ENCODE results near the gene OBSCN. TPM values are rescaled to one million over a fixed set of nuclear protein-coding genes. Genes with fewer than 3 reads are reported as not detected.

The OBSCN gene
- total RNA-seq, 1 donor from 2014 or later = 18.3 TPM

DNA sequence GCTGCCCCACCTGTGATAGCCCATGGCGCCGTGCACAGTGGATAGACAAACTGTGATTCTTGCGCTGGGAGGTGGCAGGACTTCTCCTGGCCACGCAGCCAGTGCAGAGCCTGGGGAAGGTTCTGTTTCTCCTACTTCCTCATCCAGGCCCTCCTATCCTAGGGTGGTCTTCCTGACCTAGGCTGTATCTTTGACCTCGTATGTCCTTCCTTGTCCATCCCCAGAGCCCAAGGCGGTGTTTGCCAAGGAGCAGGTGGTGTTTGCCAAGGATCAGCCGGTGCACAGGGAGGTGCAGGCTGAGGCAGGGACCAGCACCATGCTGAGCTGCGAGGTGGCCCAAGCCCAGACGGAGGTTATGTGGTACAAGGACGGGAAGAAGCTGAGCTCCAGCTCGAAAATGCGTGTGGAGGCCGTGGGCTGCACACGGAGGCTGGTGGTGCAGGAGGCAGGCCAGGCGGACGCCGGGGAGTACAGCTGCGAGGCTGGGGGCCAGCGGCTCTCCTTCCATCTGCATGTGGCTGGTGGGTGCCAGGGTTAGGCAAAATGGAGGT is 63.9 kb downstream of the OBSCN start:
- DNase-seq (ENCODE audit: low spot score) (no peak), ATAC-seq (no peak)
- intact Hi-C loops (cut with DNase I) = no loop called here

DNA sequence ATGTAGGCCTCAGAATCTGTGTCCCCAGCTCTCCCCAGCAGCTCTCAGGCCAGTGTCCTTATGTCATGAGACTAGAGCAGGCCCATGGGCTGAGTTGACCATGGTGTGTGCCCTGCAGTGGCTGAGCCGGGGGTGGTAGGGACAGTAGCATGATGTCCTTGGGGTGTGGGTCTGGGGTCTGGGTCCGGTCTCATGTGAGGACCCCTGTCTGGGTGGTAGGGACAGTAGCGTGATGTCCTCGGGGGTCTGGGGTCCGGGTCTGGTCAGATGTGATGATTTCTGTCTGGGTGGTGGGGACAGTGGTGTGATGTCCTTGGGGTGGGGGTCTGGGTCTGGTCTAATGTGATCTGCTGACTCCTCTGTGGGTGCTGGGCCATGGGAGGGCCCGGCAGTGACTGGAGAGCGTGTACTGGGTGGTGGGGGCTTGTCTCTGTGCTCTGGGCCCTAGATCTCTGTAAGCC is 64.5 kb downstream of the OBSCN start:
- intact Hi-C loops (cut with DNase I) = no loop called here
- no peak for DNase-seq (ENCODE audit: low spot score)
- no peak for ATAC-seq

- intact Hi-C loops (cut with DNase I) = no loop called here
- DNase-seq (ENCODE audit: low spot score) = no peak
- no peak for ATAC-seq
Observed at GRCh38 chr1:228272831-228273571, 65.2 kb downstream of the OBSCN start.

DNA sequence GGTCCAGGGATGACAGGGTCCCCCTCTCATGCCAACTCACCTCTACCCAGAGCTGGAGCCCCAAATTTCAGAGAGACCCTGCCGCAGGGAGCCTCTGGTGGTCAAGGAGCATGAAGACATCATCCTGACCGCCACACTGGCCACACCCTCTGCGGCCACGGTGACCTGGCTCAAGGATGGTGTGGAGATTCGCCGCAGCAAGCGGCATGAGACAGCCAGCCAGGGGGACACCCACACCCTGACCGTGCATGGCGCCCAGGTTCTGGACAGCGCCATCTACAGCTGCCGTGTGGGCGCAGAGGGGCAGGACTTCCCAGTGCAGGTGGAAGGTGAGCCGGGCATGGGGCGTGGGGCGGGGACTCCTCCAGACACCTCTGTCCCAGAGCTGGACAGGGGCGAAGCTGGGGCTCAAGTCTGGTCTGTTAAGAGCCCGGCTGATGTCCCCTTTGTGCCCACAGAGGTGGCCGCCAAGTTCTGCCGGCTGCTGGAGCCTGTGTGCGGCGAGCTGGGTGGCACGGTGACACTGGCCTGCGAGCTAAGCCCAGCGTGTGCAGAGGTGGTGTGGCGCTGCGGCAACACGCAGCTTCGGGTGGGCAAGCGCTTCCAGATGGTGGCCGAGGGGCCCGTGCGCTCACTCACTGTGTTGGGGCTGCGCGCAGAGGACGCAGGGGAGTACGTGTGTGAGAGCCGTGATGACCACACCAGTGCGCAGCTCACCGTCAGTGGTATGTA is 66.0 kb downstream of the OBSCN start:
- DNase-seq (ENCODE audit: low spot score) (peak; percentile 54), ATAC-seq (no peak)
- intact Hi-C loops (cut with DNase I) = no loop called here

DNA sequence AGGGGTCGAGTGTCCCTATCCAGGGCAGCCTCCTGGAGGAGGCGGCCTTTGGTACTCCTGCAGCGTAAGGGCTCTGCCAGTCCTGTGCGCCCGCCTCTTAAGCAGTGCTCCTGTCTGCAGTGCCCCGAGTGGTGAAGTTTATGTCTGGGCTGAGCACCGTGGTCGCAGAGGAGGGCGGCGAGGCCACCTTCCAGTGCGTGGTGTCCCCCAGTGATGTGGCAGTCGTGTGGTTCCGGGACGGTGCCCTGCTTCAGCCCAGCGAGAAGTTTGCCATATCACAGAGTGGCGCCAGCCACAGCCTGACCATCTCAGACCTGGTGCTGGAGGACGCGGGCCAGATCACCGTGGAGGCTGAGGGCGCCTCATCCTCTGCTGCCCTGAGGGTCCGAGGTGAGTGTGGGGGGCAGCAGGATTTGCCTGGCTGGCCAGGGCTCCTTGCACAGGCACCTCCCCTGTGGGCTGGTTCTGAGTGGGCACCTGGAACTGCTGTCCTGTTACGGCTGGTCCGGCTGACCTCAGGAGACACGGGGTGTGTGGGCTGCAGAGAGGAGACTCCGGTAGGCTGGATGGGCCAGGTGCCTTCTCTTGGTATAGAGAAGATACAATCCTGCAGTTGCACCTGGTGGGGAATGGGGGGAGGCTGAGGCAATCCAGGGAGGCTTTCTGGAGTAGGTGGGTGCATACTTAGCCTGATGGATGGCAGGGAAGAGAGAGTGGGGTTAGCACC is 66.8 kb downstream of the OBSCN start:
- ATAC-seq (no peak), DNase-seq (ENCODE audit: low spot score) (peak; percentile 53)

DNA sequence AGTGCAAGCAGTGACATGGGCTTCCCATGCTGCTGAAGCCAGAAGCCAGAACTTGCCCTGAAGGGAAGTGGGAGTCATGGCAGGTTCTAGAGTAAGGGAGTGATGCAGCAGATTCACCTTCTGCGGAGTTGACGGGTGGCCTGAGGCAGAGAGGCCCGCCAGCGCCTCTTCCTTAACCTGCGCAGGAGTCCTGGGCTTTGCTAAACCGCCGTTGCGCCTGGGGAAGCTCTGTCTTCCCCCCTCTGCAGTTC is 67.3 kb downstream of the OBSCN start:
- intact Hi-C loops (cut with DNase I) = no loop called here
- no peak for ATAC-seq
- no peak for DNase-seq (ENCODE audit: low spot score)

More for the DNA sequence above, 66.8 kb downstream of the OBSCN start:
- intact Hi-C loops (cut with DNase I) = no loop called here

GRCh38 chr1:228275430-228276173 is 67.8 kb downstream of the OBSCN start:
- ATAC-seq (peak; percentile 96), DNase-seq (ENCODE audit: low spot score) (peak; percentile 95)
- intact Hi-C loops (cut with DNase I) = no loop called here

- ATAC-seq (peak; percentile 11), DNase-seq (ENCODE audit: low spot score) (peak; percentile 61)
- intact Hi-C loops (cut with DNase I) = no loop called here
Observed at GRCh38 chr1:228276174-228276831, 68.5 kb downstream of the OBSCN start.

DNA sequence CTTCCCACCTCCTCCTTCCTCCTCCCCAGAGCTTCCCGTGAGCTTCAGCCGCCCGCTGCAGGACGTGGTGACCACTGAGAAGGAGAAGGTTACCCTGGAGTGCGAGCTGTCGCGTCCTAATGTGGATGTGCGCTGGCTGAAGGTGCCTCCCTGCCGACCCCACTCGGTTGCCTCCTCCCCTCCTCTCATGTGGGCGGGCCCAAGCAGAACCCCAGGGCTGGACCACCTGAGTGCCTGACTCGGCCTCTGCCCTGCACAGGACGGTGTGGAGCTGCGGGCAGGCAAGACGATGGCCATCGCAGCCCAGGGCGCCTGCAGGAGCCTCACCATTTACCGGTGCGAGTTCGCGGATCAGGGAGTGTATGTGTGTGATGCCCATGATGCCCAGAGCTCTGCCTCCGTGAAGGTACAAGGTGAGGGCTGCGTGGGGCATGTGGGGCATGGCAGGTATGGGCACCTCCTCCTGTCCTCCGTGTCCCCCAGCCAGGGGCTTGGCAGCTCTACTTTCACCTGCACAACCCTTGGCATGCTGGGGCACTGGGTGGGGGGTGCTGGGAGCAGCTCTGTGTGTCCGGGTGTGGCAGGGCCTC is 69.2 kb downstream of the OBSCN start:
- intact Hi-C loops (cut with DNase I) = no loop called here
- DNase-seq (ENCODE audit: low spot score) = peak; percentile 58
- ATAC-seq = no peak

- ATAC-seq (no peak), DNase-seq (ENCODE audit: low spot score) (peak; percentile 39)
- intact Hi-C loops (cut with DNase I) = no loop called here
Observed at GRCh38 chr1:228277491-228278431, 69.9 kb downstream of the OBSCN start.

DNA sequence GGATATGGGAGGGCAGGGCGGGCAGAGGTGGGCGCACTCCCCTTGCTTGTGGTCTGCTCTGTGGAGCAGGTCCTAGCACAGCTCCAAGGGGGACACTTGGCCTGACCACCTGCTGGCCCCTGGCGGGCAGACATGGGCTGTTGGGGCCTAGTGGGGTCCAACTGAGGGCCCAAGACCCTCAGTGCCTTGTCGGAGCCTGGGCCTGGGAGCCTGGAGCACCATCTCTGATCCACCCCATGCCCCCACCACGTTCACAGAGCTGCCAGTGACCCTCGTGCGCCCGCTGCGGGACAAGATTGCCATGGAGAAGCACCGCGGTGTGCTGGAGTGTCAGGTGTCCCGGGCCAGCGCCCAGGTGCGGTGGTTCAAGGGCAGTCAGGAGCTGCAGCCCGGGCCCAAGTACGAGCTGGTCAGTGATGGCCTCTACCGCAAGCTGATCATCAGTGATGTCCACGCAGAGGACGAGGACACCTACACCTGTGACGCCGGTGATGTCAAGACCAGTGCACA is 70.6 kb downstream of the OBSCN start:
- DNase-seq (ENCODE audit: low spot score) (peak; percentile 54), ATAC-seq (no peak)
- intact Hi-C loops (cut with DNase I) = no loop called here

DNA sequence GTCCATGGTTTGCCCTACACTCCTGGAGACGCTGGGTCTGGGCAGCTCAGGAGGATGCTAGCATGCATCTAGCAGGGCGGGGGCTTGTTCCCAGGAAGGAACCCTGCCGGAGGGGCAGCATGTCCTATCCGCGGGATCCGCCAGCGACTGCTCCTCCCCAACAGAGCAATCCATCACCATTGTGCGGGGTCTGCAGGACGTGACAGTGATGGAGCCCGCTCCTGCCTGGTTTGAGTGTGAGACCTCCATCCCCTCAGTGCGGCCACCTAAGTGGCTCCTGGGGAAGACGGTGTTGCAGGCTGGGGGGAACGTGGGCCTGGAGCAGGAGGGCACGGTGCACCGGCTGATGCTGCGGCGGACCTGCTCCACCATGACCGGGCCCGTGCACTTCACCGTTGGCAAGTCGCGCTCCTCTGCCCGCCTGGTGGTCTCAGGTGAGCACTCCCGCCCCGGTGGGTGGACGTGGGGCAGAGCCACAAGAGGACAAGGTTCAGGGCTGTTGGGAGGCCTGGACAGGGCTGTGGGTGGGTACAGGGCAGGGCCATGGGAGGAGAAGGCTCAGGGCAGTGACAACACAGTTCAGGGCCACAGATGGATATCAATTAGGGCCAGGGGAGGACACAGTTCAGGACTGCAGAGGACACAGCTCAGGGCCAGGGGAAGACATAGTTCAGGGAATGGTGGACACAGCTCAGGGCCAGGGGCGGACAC is 71.3 kb downstream of the OBSCN start:
- peak; percentile 55 for DNase-seq (ENCODE audit: low spot score)
- intact Hi-C loops (cut with DNase I) = no loop called here
- no peak for ATAC-seq

GRCh38 chr1:228279722-228280105 is 71.9 kb downstream of the OBSCN start:
- DNase-seq (ENCODE audit: low spot score) (no peak), ATAC-seq (no peak)
- intact Hi-C loops (cut with DNase I) = no loop called here

DNA sequence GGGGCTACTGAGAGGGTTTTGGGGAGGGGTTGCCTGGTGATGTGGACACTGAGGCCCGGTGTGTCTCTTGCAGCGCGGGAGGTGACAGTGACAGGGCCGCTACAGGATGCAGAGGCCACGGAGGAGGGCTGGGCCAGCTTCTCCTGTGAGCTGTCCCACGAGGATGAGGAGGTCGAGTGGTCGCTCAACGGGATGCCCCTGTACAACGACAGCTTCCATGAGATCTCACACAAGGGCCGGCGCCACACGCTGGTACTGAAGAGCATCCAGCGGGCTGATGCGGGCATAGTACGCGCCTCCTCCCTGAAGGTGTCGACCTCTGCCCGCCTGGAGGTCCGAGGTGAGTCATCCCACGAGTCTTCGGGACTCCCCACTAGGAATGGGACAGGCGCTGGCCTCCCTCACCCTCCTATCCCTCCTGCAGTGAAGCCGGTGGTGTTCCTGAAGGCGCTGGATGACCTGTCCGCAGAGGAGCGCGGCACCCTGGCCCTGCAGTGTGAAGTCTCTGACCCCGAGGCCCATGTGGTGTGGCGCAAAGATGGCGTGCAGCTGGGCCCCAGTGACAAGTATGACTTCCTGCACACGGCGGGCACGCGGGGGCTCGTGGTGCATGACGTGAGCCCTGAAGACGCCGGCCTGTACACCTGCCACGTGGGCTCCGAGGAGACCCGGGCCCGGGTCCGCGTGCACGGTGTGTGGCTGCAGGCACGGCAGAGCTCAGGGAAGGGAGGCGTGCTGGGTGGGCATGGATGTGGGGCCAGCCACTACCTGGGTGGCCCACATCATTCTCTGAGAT is 72.5 kb downstream of the OBSCN start:
- ATAC-seq = no peak
- DNase-seq (ENCODE audit: low spot score) = peak; percentile 44
- intact Hi-C loops (cut with DNase I) = no loop called here

- intact Hi-C loops (cut with DNase I) = no loop called here
- peak; percentile 48 for DNase-seq (ENCODE audit: low spot score)
Observed at GRCh38 chr1:228280961-228281591, 73.2 kb downstream of the OBSCN start.

More at GRCh38 chr1:228280961-228281591, 73.2 kb downstream of the OBSCN start:
- no peak for ATAC-seq
